Peyer's patch (tissue), 4 donors: Measurements from ENCODE around the gene SUCLG2.

Experiments
- POLR2A ChIP-seq, 2 donors: fragments of 450-650 bp; IDR thresholded peaks; one replicate each; pipeline ENCODE4 v1.5.1; 2017; ENCODE audit warnings: antibody characterized with exemption in 2 of 2, mild to moderate bottlenecking in 2 of 2, moderate library complexity in 2 of 2
- TF ChIP-seq, protein P1 (sequence below), 6 experiments: fragments of 450-650 bp in 4 of 6; fragments of 200-600 bp in 2 of 6; sonication (generic) in 1 of 6; IDR thresholded peaks; one replicate each; pipeline ENCODE4 v1.5.1; 2017 to 2019; ENCODE audit warnings: antibody characterized with exemption in 6 of 6, mild to moderate bottlenecking in 3 of 6, moderate library complexity in 1 of 6

GRCh38 chr3:67487564-67488114 is 166.8 kb downstream of the SUCLG2 start:
- TF ChIP-seq, protein P1, sequence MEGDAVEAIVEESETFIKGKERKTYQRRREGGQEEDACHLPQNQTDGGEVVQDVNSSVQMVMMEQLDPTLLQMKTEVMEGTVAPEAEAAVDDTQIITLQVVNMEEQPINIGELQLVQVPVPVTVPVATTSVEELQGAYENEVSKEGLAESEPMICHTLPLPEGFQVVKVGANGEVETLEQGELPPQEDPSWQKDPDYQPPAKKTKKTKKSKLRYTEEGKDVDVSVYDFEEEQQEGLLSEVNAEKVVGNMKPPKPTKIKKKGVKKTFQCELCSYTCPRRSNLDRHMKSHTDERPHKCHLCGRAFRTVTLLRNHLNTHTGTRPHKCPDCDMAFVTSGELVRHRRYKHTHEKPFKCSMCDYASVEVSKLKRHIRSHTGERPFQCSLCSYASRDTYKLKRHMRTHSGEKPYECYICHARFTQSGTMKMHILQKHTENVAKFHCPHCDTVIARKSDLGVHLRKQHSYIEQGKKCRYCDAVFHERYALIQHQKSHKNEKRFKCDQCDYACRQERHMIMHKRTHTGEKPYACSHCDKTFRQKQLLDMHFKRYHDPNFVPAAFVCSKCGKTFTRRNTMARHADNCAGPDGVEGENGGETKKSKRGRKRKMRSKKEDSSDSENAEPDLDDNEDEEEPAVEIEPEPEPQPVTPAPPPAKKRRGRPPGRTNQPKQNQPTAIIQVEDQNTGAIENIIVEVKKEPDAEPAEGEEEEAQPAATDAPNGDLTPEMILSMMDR (IDR thresholded peaks at IDR 0.05), result no peak
- no peak for TF ChIP-seq POLR2A (IDR thresholded peaks at IDR 0.05)
